Kasumi-1 (cell line): ENCODE measurements around the gene ZBTB1.
"Not testable (repeated sequence)": the region's sequence is repeated elsewhere in the genome, so short reads cannot be mapped to it uniquely, and the experiment has no call there.

ENCODE experiments used
- DNase-seq, 2 experiments: peaks; one replicate each; lab custom pipeline; 2025; lab: John Stamatoyannopoulos, UW

The ZBTB1 gene

GRCh38 chr14:64525354-64525753 lies 20.8 kb downstream of the ZBTB1 start:
- DNase-seq = no peak

GRCh38 chr14:64531567-64531966 lies 27.0 kb downstream of the ZBTB1 start:
- DNase-seq = no peak

- DNase-seq = no peak
These were observed 32.1 kb downstream of the ZBTB1 start for GRCh38 chr14:64536488-64537245.

- peak; percentile 90 for DNase-seq
These were observed 35.9 kb downstream of the ZBTB1 start, which contains the start of gene HSPA2 for GRCh38 chr14:64540208-64541202. TSS of gene HSPA2 (plus strand) at chr14:64540741. CDS start at chr14:64540850, 109 bp downstream.

DNA sequence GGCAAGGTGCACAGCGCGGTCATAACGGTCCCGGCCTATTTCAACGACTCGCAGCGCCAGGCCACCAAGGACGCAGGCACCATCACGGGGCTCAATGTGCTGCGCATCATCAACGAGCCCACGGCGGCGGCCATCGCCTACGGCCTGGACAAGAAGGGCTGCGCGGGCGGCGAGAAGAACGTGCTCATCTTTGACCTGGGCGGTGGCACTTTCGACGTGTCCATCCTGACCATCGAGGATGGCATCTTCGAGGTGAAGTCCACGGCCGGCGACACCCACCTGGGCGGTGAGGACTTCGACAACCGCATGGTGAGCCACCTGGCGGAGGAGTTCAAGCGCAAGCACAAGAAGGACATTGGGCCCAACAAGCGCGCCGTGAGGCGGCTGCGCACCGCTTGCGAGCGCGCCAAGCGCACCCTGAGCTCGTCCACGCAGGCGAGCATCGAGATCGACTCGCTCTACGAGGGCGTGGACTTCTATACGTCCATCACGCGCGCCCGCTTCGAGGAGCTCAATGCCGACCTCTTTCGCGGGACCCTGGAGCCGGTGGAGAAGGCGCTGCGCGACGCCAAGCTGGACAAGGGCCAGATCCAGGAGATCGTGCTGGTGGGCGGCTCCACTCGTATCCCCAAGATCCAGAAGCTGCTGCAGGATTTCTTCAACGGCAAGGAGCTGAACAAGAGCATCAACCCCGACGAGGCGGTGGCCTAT lies 36.8 kb downstream of the ZBTB1 start:
- no peak for DNase-seq

DNA sequence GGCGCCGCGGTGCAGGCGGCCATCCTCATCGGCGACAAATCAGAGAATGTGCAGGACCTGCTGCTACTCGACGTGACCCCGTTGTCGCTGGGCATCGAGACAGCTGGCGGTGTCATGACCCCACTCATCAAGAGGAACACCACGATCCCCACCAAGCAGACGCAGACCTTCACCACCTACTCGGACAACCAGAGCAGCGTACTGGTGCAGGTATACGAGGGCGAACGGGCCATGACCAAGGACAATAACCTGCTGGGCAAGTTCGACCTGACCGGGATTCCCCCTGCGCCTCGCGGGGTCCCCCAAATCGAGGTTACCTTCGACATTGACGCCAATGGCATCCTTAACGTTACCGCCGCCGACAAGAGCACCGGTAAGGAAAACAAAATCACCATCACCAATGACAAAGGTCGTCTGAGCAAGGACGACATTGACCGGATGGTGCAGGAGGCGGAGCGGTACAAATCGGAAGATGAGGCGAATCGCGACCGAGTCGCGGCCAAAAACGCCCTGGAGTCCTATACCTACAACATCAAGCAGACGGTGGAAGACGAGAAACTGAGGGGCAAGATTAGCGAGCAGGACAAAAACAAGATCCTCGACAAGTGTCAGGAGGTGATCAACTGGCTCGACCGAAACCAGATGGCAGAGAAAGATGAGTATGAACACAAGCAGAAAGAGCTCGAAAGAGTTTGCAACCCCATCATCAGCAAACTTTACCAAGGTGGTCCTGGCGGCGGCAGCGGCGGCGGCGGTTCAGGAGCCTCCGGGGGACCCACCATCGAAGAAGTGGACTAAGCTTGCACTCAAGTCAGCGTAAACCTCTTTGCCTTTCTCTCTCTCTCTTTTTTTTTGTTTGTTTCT lies 37.6 kb downstream of the ZBTB1 start:
- DNase-seq = no peak

DNA sequence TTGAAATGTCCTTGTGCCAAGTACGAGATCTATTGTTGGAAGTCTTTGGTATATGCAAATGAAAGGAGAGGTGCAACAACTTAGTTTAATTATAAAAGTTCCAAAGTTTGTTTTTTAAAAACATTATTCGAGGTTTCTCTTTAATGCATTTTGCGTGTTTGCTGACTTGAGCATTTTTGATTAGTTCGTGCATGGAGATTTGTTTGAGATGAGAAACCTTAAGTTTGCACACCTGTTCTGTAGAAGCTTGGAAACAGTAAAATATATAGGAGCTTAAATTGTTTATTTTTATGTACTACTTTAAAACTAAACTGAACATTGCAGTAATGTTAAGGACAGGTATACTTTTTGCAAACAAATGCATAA lies 38.2 kb downstream of the ZBTB1 start:
- DNase-seq = no peak

DNA sequence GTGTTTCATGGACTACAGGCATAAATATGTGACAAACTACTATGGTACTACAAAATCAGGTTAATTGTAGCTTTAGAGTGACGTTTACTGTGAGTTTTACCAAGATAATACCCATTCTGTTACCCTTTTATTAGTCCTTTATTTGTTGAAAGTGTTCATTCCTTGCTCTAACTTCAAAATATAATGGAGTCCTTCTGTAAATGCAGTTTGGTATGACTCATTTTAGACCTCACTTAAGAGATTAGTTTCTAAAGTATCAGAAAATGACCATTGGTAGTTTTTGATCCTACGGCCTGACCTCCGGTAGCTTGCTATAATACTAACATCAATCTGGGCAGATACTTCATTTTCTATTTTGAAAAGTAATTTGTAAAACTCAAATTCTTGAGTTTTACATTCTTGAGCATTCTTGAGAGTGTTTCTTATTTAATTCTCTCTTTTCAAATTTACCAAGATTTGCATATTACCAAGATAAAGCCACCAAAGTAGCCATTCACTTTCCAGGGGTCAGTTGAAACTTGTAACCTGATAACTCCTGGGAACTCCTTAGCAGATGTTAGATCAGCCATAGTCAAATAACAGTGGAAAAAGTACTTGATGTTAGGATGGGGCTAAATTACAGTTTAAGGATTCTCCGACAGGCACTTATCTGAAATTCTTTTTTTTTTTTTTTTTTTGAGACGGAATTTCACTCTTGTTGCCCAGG lies 40.2 kb downstream of the ZBTB1 start:
- DNase-seq = no peak

GRCh38 chr14:64549016-64549415 lies 44.4 kb downstream of the ZBTB1 start:
- DNase-seq = no peak

DNA sequence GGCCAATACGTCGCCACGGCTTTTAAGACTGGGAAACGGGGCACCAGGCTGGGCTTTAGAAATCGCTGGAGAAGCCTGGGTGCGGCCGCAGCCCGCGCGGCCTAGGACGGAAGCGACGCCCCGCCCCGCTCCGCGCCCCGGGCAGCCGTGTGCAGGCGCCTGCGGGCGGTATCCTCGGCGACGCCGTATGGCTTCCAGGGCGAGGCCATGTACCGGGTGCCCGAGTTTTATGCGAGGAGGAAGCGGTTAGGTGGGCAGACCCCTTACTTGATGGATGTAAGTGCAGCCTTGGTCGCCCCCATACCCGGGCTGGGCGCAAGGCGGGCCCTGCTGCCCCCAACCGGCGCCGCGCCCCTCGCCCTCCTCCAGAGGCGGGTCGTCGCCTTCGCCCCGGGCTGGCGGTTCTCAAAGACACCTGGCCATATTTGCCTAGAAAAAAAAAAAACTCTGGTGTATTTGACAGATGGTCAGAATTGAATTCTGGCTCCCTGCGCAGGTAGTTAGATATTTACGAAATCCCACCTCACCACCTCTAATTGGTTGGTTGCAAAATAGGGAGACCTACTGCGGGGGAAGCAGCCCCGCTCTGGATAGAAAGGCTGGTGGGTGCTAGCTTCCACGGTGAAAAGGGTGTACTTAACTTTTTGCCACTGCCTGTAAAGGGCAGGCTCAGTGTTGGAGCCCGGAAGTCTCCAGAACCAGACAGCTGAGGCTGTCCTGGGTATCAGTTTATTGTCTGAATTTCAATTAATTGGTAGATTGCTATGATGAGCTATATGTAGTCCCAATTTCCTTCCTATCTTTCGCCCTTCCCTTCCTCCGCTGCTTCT lies 45.4 kb downstream of the ZBTB1 start, which contains the start of gene PPP1R36:
TSS of gene PPP1R36 (plus strand) at position 171 of the 830 bp plus-strand sequence. CDS start at position 208, 37 bp downstream.
- no peak for DNase-seq

- no peak for DNase-seq
These were observed 46.2 kb downstream of the ZBTB1 start for GRCh38 chr14:64550621-64551333.

DNA sequence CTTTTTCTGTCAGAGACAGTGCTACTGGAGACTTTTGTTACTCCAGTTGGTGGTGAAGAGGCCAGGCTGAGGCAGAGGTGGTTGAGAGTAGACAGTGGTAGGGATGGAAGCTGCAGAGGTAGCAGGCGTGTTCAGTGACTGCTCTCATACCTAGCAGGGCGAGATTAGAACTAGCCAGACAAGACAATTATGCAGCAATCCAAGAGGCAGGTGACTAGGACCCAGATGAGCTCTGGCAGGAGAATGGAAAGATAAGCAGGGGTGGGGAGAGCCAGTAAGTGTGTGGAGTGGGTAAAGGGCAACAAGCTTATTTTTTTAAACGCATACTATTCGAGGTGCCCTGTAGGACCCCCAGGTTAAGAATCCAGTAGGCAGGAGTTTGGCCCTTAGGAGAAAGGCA lies 50.0 kb downstream of the ZBTB1 start:
- DNase-seq = no peak

GRCh38 chr14:64556526-64556925 lies 52.0 kb downstream of the ZBTB1 start:
- peak in 1 of 2 experiments; percentile 5 for DNase-seq

DNA sequence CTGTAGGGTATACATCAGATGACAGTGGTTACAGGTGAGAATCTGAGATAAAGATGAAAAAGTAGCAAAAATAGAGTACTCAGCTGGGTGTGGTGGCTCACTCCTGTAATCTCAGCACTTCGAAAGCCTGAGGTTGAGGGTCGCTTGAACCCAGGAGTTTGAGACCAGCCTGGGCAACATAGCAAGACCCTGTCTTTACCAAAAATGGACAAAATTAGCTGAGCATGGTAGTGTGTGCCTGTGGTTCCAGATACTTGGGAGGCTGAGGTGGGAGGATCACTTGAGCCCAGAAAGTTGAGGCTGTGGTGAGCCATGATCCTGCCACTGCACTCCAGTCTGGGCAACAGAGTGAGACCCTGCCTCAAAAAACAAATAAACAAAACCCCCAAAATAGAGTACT lies 53.6 kb downstream of the ZBTB1 start:
- not testable (repeated sequence) for DNase-seq

DNA sequence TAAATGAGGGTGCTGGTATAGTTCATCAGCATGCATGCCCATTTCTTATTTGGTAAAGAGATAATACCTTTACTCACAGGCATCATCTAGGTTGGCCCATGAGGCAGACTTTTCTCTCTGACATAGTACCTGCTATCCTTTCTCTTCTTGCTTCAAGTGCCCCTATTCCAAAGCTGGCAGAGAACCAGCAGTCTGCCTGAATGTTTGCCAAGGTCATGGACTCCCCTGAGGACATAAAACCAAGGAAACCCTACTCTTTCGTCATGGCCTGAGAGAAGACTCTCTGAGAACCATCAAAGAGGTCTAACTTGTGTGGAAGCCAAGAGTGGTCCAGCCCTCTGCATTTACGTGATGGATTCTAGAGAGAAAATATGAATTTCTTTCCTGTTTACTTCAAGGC lies 57.1 kb downstream of the ZBTB1 start:
- no peak for DNase-seq

GRCh38 chr14:64562436-64562835 lies 57.9 kb downstream of the ZBTB1 start:
- no peak for DNase-seq

DNA sequence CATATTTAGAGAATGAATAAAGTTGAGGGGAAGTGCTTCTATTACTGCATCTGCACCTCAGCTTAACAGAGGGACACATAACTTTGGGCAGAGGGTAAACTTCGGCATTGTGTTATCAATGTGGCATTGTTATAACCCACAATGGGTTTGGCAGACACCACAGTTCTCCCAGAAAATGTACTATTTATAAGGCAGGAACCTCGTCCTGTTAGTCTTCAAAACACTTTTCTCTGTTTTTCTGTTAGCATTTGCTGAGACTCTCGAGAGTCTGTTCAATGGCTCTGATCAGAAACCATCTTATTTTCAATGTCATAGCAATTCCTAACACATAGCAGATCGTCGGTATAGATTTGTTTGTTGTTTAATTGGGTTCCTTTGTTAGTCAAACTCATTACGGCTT lies 59.1 kb downstream of the ZBTB1 start:
- DNase-seq = no peak

DNA sequence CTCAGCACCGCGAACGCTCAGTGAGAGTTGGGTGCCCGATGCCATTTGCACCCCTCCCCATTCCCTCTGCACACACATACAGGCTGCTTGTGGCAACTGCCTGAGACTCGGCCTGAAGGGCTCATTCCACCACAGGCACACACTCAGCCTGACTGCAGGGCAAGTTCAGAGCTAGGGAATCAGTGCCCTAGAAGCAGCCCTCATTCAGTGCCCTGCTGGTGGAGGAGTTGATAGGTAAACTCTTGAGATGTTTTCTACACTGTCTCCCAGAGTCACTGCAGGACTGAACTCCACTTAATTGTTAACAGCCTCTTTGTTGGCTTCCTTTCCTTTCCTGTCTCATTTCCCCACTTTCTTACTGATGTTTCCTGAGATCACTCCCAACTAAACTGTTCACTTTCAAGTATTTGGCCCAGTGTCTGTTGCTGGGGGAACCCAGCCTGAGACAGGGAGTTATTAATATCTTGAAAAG lies 62.1 kb downstream of the ZBTB1 start:
- no peak for DNase-seq

DNA sequence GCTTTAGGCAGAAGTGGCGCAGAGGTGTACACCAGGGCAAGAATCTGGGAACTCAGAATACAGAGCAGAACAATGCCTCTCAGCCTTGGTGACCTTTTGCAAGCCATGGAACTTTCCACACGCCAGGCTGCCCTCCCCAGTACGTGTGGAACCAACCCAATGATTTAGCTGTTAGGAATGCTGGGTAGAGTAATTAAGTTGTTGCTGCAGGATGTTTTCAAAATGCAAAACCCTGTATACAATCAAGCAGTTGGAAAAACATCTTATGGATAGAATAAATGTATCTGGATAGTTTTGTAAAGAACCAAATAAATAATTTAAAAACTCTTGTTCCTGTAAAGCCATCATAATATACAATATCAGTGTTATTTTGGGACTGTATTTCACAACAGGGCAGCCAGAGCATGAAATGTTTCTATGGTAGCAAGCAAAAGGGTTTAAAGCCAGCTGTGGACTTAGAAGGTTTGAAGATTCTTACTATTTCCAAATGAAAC lies 64.6 kb downstream of the ZBTB1 start:
- DNase-seq = no peak
